NCI-H128 (cell line): ENCODE results near the gene ARSK.
"Not testable (repeated sequence)": the region's sequence is repeated elsewhere in the genome, so short reads cannot be mapped to it uniquely, and the experiment has no call there.

Source experiments
- DNase-seq: peaks from one replicate; lab custom pipeline; 2025; ENCODE audit not compliant: unreplicated experiment; lab: John Stamatoyannopoulos, UW

ARSK gene

DNA sequence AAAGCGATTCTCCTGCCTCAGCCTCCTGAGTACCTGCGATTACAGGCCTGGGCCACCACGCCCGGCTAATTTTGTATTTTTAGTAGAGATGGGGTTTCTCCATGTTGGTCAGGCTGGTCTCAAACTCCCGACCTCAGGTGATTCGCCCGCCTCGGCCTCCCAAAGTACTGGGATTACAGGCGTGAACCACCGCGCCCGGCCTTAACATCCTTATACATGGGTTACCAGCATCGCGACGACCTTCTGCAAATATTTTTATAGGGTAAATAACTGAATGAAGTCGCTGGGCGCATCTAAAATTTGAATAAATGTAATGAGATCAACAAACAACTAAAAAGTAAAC lies 91.3 kb downstream of the ARSK start:
- not testable (repeated sequence) for DNase-seq

- DNase-seq: peak; percentile 49
These were observed 91.9 kb downstream of the ARSK start, which contains the start of gene RFESD for GRCh38 chr5:95646569-95647431. RFESD (plus strand) TSS chr5:95646777; CDS start chr5:95652272, 5,495 bp downstream.

DNA sequence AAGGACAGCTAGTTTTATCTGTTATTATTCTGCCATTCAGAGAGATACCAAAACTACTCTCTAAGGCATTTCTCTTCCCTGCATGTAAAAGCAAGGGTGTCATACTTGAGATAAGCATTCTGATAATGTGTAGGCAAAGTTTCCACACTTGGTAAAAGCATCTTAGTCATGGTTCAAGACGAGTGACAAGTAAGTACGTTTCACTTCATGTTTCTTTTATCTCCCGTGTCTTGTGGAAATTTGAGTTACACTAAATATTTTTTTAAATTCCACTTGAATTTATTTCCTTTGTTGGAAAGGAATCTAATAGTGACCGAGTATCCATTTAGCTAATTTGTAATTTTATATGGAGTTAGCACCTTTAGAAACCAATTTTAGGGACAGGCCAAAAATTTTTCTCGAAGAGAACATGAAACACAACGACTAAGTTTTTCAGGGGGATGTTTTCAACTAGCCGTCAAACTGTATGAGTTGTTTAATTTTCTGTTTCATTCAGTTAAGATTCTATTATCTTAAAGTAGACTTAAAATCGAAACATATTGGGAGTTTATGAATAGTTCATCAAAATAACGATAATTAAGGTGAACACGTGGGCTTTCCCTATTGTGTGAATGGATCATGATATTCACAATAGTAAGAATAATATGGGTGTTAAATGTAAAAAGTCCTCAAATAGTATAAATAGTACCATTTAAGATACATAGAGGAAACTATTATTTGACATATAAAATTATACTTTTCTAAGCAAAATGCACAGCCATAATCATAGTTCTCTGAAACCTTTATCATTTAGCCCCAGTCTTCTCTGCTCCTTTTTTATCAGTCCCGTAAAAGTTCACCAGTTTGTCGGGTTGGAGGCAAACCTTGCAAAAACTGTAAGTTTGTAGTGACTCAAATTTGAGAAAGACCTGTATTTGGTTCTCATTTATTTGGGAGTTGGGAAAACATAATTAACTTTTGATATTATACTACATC lies 93.3 kb downstream of the ARSK start:
- no peak for DNase-seq

DNA sequence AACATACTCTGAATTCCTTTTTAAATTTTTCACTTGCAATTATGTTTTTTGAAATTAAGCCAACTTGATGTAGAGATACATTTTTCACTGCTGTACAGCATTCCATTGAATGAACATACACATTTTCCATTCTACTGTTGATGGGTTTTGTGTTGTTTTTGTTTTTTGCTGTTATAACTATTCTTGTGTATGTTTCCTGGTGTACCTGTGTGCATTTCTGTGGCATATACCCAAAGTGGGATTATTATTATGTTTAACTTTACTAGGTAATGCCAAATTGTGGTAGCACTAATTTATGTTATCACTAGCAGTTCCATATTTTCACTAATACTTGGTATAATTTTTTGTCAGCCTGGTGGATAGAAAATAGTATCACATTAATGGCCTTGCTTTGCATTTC lies 94.4 kb downstream of the ARSK start:
- DNase-seq: no peak

DNA sequence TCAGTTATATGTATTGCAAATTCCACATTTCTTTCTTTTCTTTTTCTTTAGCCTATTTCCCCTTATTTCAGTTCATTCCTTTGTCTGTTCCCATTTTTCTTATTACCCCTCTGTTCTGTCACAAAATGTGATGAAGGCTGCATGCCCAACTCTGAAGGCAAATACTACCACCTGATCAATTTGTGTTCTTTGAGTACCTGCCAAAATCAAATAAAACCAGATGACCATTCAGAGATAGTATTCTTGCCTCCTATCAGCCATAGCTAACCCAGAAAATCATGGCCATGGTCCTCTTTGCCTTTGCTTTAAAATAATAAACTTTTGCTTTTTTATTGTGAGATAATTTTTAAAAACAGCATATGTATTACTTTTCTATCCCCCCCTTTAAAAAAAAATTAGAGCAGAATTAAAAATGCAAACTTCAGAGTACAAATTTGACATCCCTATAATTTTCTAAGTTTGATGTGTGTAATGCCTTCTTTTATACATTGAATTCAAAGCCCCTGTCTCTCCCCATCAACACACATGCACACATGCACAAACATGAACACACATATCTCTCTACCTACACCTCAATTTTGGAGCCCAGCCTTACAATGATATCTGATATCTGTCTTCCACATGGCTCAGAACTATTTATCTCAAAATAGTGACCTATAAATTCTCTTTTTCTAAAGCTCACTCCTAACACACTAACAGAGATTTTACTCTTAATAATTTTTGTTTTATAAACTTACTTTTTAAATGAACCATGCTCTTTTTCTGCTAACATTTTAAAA lies 95.1 kb downstream of the ARSK start:
- DNase-seq: no peak

DNA sequence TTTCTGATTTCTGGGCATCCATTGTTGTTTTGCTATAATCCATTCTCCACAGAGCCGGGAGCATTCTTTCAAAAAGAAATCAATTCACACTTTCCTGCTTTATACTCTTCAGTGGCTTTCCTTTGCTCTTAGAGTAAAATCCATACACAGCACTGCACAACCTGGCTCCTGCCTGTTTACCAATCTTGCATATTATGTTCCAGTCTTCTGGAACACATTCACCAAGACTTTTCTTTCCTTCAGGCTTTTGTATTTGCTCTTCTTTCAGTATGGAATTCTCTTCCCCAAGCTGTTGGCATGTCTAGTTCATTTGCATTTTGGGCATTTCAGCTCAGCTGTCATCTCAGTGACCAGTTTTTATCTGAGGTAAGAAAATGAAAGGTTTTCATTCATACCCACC lies 97.9 kb downstream of the ARSK start:
- DNase-seq: no peak

GRCh38 chr5:95654196-95654595 lies 99.3 kb downstream of the ARSK start:
- DNase-seq: no peak
